Psoas muscle (tissue), 8 donors: ENCODE data around the gene PPP1R37. TPM values are rescaled to one million over a fixed set of nuclear protein-coding genes. Genes with fewer than 3 reads are reported as not detected.

Experiments
- ATAC-seq, 4 donors: fragments of 200-7000 bp; cut with Tn5 transposase; one replicate each; pipeline ENCODE4 v1.9.1; 2020; ENCODE audit warnings: moderate library complexity in 3 of 4, mild to moderate bottlenecking in 2 of 4
- DNase-seq, 2 donors: peaks; one replicate each; pipeline ENCODE4 v3.0.0-alpha.2; 2020
- H3K27ac ChIP-seq: fragments of 200-600 bp; one replicate; pipeline ENCODE4 v1.8.0; 2022
- H3K27me3 ChIP-seq, 3 donors: fragments of 200-600 bp in 1 of 3; one replicate each; pipeline versions ENCODE4 v1.6.1 to v1.8.0; 2013 to 2022; ENCODE audit warnings: low read length in 2 of 3, mild to moderate bottlenecking in 2 of 3, moderate library complexity in 1 of 3; ENCODE audit not compliant: insufficient read depth in 3 of 3
- H3K36me3 ChIP-seq, 2 donors: fragments of 200-600 bp in 1 of 2; one replicate each; pipeline versions ENCODE4 v1.6.1 to v1.8.0; 2013 to 2022; ENCODE audit warnings: low read depth in 1 of 2, mild to moderate bottlenecking in 1 of 2, moderate library complexity in 1 of 2; ENCODE audit not compliant: insufficient read depth in 1 of 2
- H3K4me1 ChIP-seq: fragments of 200-600 bp; one replicate; pipeline ENCODE4 v1.8.0; 2022
- H3K4me3 ChIP-seq: fragments of 200-600 bp; one replicate; pipeline ENCODE4 v1.8.0; 2022; ENCODE audit warnings: mild to moderate bottlenecking
- H3K9me3 ChIP-seq: fragments of 200-600 bp; one replicate; pipeline ENCODE4 v1.8.0; 2022
- WGBS, 3 donors: extraction: QIAGEN DNeasy Blood & Tissue Kit; methylation state at CpG; one replicate each; pipeline versions ENCODE4 v1.1.6 to v1.1.7; 2013; 5-methylcytosine and 5-hydroxymethylcytosine counted together
- intact Hi-C, 2 donors: fragments of 100-400 bp; cut with DNase I; formaldehyde crosslinking; loops; one replicate each; pipeline versions ENCODE4 v1.11.0 to v1.14.2; 2022
- polyA plus RNA-seq, 3 donors: library from polyadenylated mRNA; stranded (reverse); fragments of 200-250 nt; gene quantifications; one replicate each; pipeline ENCODE4 v1.2.3, GENCODE V29; 2013
- total RNA-seq, 4 donors: library from RNA; stranded (reverse); fragmentation: NEBNext Ultra II Directional in 2 of 4; extraction: Animal tissue kit (Norgen Biotek cat#: 25700) in 2 of 4; gene quantifications; one replicate each; pipeline versions ENCODE4 v1.2.1 to v1.2.4, GENCODE V29; 2021 to 2023
- TF ChIP-seq, protein P1 (sequence below): fragments of 200-600 bp; IDR thresholded peaks from one replicate; pipeline ENCODE4 v1.8.0; 2022; ENCODE audit warnings: antibody characterized with exemption
- donor health status: healthy with polysubstance abuse.
- donor health status: DM: no; HTN: no; CAD: no; lungs with moderate emphysema.
- donor health status: Bipolar disorder and iron deficiency.
- donor health status: healthy.
- donor health status: DM: yes; HTN: yes; CAD: no.
- donor health status: DM: no; HTN: no; CAD: no.
- donor health status: DM: no; HTN: no; CAD: no.
- donor health status: DM: yes; HTN: yes; CAD: no.

Gene PPP1R37
- total and polyA plus RNA-seq, 7 donors, result 25.5 to 39.5 (median 29.3) TPM

GRCh38 chr19:45049073-45049736 is 43.8 kb upstream of the PPP1R37 start:
- Histone ChIP-seq H3K27me3 (no peaks in the 10 kb centered on the region), H3K4me3 (no peak overlapping the region), H3K4me1 (peaks cover 45% of the 10 kb centered on the region), H3K27ac (peak overlapping the region; percentile 71), H3K9me3 (no peaks in the 10 kb centered on the region), H3K36me3 (peaks cover 4 to 63% of the 10 kb centered on the region in 2 donors)
- DNase-seq (peak in 1 of 2 donors; percentile 63), ATAC-seq (peak; percentile 54 to 86 (median 68))
- TF ChIP-seq, protein P1, sequence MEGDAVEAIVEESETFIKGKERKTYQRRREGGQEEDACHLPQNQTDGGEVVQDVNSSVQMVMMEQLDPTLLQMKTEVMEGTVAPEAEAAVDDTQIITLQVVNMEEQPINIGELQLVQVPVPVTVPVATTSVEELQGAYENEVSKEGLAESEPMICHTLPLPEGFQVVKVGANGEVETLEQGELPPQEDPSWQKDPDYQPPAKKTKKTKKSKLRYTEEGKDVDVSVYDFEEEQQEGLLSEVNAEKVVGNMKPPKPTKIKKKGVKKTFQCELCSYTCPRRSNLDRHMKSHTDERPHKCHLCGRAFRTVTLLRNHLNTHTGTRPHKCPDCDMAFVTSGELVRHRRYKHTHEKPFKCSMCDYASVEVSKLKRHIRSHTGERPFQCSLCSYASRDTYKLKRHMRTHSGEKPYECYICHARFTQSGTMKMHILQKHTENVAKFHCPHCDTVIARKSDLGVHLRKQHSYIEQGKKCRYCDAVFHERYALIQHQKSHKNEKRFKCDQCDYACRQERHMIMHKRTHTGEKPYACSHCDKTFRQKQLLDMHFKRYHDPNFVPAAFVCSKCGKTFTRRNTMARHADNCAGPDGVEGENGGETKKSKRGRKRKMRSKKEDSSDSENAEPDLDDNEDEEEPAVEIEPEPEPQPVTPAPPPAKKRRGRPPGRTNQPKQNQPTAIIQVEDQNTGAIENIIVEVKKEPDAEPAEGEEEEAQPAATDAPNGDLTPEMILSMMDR, result no peak
- 49 to 68% (median 56%) methylated on average over 8 of the region's 8 CpGs for WGBS, 3 donors
- intact Hi-C loops, result no loop called here

DNA sequence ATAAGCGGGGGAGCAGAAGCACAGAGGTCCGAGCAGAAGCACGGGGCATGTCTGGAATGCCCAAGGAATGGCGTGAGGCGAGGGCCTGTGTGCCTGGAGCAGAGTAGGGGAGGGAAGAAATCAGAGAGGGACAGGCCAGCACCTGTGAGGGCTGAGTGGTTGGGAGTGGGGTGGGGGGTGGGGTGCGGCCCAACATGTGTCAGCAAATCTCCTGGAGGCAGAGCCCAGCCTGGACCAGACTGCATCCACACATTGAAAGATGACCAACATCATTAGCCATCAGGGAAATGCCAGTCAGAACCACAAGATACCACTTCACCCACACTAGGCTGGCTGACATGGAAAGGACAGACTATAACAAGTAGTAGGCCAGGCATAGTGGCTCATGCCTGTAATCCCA is 42.9 kb upstream of the PPP1R37 start:
- H3K4me1 ChIP-seq, result peaks cover 39% of the 10 kb centered on the region

GRCh38 chr19:45051929-45052579 is 40.9 kb upstream of the PPP1R37 start:
- intact Hi-C loops, result loop anchor here in 1 of 2 donors (10.0 kb wide), 1 partner anchor 147 kb away; the partner anchor contains the start of gene APOE
- DNase-seq, result no peak
- no peak for ATAC-seq
- Histone ChIP-seq H3K27me3 (no peaks in the 10 kb centered on the region), H3K36me3 (peaks cover 7 to 63% of the 10 kb centered on the region in 2 donors), H3K9me3 (no peaks in the 10 kb centered on the region), H3K4me3 (no peak overlapping the region), H3K27ac (no peak overlapping the region), H3K4me1 (peaks cover 28% of the 10 kb centered on the region)
- 70 to 76% (median 70%) methylated on average over 9 of the region's 9 CpGs for WGBS, 3 donors
- TF ChIP-seq, protein P1, result no peak

More for the DNA sequence above, 42.9 kb upstream of the PPP1R37 start:
- no peaks in the 10 kb centered on the region for H3K9me3 ChIP-seq
- DNase-seq, result no peak
- intact Hi-C loops, result loop anchor here in 1 of 2 donors (10.0 kb wide), 1 partner anchor 145 kb away; the partner anchor contains the start of gene APOE
- TF ChIP-seq, protein P1, result no peak
- peak overlapping the region; percentile 71 for H3K27ac ChIP-seq
- peaks cover 4 to 63% of the 10 kb centered on the region in 2 donors for H3K36me3 ChIP-seq
- no peaks in the 10 kb centered on the region for H3K27me3 ChIP-seq
- peak in 2 of 4 donors; percentile 33 to 41 for ATAC-seq
- H3K4me3 ChIP-seq, result no peak overlapping the region
- 75 to 85% (median 77%) methylated on average over 6 of the region's 6 CpGs for WGBS, 3 donors

DNA sequence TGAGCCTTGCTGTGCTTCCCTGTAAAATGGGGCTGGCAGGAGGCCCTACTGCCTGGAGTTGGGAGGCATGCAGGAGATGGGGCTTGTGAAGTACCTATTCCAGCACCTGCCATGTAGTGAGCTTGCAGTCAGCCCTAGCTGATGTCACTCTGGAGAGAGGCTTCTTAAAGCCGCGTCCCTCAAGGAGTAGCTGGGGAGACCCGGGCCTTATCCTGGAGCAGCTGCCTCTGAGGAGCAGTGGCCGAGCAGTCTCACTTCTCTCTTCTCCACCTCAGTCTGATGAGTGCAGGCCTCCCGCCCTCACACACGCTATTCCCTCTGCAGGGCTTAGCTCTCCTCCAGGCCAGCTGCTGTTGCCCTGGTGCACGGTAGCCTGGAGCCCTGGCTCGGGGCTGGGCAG is 36.1 kb upstream of the PPP1R37 start:
- Histone ChIP-seq H3K27ac (no peak overlapping the region), H3K27me3 (no peaks in the 10 kb centered on the region), H3K36me3 (peaks cover 12 to 100% of the 10 kb centered on the region in 2 donors), H3K4me3 (no peak overlapping the region), H3K4me1 (no peaks in the 10 kb centered on the region), H3K9me3 (no peaks in the 10 kb centered on the region)
- DNase-seq (no peak), ATAC-seq (peak in 1 of 4 donors; percentile 2)
- TF ChIP-seq, protein P1, result no peak
- intact Hi-C loops, result loop anchor here (5.0 to 10.0 kb wide), 2 partner anchors 150 to 152 kb away; partner anchors contain the start of gene APOE (in 2 of the 2)
- 85 to 90% (median 88%) methylated on average over 8 of the region's 8 CpGs for WGBS, 3 donors
